Activated CD4-positive, alpha-beta T cell treated with anti-CD3 and anti-CD28 coated beads, Interleukin-2, amount 50 U/mL, for 16 hours (primary cell): ENCODE measurements around the gene TSPAN1.
A peak's percentile ranks its signal among the peaks of the same experiment; 100 is the strongest.

Experiments
- DNase-seq: peaks from one replicate; pipeline ENCODE4 v3.0.0-alpha.2; 2020

The TSPAN1 gene

DNA sequence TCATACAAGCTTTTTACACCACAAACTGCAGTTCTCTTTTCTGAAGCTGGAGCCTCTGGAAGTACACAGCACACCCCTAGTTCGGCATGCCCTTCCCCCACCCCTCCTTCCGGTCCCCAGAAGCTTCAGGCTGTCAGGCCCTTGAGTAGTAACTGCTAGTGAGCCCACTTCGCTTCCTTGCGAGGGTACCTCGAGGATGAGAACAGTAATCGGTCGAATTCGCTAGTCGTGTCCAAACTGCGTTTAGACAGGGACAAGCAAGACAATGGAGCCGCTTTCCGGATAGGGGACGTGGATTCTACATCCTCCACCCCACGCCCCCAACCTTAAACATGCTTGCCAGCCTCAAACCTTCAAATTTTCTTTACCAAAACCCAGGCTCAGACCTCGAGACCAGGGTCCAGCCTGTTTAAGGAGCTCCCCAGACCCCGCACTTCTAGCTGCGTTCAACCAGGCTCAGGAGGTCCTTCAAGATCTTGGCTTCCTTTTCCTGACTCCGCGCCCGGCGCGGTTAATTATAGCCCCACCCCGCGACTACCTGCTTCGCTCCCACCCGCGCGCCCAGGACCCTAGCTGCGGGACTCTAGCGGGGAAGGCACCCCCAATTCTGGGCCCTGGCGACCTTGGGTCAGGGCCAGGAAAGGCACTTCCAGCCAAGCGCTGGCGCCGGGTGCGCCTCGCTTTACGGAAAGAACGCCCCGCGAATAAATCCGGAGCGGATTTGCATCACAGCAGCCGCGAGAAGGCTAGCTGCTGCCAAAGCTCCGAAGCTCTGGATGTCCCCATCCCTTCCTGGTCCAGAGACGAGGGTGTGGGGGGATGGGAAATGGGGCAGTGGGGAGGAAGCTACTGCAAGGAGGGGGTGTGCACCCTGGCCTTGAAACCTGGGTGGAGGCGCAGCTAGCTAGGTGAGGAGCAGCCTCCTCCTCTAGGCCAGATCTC is 8.1 kb upstream of the TSPAN1 start:
- no peak for DNase-seq

GRCh38 chr1:46168477-46168876 is 6.4 kb upstream of the TSPAN1 start:
- DNase-seq = no peak

DNA sequence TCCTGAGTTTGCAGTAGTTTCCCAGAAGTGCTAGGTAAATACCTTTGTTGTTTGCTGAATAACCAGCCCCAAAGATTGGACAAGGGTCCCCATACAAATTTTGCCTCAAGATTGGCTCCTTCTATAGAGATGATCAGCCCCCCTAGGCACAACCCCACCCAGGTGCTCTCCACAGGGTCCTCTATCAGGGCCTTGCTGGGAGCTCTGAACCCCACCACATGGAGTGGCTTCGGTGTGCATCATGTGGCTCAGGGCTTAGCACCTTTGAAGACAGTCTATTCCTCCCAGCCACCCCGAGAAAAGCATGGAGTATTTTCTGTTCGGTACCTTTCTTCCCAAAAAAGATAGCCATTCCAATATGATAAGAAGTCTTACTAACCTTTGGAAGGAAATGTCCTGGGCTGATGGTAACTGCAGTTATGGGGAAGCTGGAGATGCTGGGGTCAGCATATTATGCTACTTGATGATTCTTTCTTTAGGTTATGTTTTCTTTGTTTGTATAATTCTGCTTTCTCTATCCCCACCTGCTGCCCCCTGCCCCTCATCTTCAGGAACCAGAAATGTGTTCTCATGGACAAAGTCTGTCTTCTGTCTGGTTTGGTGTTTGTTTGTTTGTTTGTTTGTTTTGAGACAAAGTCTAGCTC is 5.0 kb upstream of the TSPAN1 start:
- no peak for DNase-seq

- no peak for DNase-seq
These were observed 3.5 kb upstream of the TSPAN1 start for GRCh38 chr1:46171351-46171750.

GRCh38 chr1:46171871-46172270 is 3.0 kb upstream of the TSPAN1 start:
- DNase-seq = no peak

DNA sequence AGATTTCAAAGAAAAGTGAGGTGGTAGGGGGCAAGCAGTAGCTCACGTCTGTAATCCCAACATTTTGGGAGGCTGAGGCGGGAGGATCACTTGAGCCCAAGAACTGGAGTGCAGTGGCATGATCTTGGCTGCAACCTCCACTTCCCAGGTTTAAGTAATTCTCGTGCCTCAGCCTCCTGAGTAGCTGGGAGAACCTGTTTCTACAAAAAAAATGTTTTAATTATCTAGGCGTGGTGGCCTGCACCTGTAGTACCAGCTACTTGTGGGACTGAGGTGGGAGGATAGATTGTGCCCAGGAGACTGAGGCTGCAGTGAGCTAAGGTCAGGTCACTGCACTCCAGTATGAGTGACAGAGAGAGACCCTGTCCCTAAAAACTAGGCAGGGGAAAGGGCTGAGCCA is 2.6 kb upstream of the TSPAN1 start:
- no peak for DNase-seq

DNA sequence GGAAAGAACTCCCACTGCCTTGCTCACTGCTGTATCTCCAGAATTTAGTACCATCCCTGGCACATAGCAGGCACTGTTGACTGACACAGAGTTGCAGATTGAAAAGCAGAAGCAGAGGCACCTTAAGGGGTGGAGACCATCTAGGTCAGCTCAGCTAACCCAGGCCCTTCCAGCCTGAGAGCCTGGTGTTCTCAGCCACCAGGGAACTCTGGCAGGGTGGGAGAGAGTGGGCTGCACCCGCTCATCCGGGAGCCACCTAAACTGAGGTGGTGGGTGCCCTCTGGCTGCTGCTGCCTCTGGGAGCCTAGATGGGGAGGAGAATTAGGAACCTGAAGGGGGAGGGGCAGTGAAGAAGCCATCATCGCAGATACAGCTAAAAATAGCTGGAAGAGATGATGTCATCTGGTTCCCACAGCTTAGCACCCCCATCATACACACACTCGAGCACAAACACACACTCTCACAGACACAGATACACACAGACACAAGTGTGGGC is 1.5 kb upstream of the TSPAN1 start:
- DNase-seq = no peak

GRCh38 chr1:46175243-46175642 is 356 bp downstream of the TSPAN1 start:
- DNase-seq = peak; percentile 26

DNA sequence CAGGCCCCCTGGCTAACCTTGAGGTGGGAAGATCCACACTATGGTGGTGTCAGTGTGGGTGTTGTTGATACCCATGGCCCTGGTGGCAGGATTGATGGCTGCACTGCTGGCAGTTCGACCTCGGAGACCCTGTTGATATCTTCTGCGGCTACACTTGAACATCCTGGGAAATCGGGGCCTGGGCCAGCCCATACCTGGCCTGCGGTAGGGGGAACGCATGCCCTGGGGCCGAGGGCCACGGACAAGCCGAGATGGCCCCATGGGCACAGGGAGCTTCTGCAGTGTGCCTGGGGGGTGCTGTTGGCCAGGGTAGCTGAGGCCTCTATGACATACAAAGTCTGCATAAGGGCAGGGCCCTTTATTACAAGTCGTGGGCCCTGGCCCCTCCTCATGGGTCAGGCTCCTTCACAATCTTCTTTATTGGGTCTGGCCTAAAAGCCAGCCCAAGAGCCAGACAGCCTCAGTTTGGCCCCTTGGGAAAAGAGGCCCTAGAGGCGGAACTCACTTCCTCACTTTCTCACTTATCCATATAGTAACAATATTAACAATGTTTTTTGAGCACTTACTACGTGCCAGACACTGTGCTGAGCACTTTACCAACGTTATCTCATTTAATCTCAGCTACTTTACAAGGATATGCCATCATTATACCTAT is 1.5 kb downstream of the TSPAN1 start, which contains the start of gene P3R3URF:
P3R3URF (minus strand) TSS at position 278 of the 655 bp plus-strand sequence; CDS start at position 261, 17 bp downstream.
- no peak for DNase-seq

GRCh38 chr1:46179138-46180081 is 4.5 kb downstream of the TSPAN1 start:
- peak; percentile 63 for DNase-seq

- no peak for DNase-seq
These were observed 5.3 kb downstream of the TSPAN1 start for GRCh38 chr1:46180082-46180616.

GRCh38 chr1:46181343-46182260 is 6.7 kb downstream of the TSPAN1 start:
- DNase-seq = no peak

GRCh38 chr1:46183079-46183847 is 8.4 kb downstream of the TSPAN1 start:
- DNase-seq = no peak

GRCh38 chr1:46183926-46184557 is 9.2 kb downstream of the TSPAN1 start:
- no peak for DNase-seq

- no peak for DNase-seq
These were observed 10.2 kb downstream of the TSPAN1 start for GRCh38 chr1:46184920-46185658.

- no peak for DNase-seq
These were observed 11.2 kb downstream of the TSPAN1 start for GRCh38 chr1:46186076-46186475.

GRCh38 chr1:46187106-46187869 is 12.4 kb downstream of the TSPAN1 start:
- DNase-seq = no peak
